Liver (tissue), 9 donors: Measurements from ENCODE around the gene SDC1. TPM values are rescaled to one million over a fixed set of nuclear protein-coding genes. Genes with fewer than 3 reads are reported as not detected.

Source experiments
- DNase-seq: peaks from one replicate; pipeline ENCODE4 v3.0.0-alpha.2; 2017; ENCODE audit warnings: low spot score
- H3K27ac ChIP-seq, 2 donors: one replicate each; pipeline ENCODE4 v1.7.0; 2013; ENCODE audit warnings: inconsistent platforms in 2 of 2, low read length in 2 of 2, control low read depth in 1 of 2, low read depth in 1 of 2, mild to moderate bottlenecking in 1 of 2
- H3K27me3 ChIP-seq, 4 donors: one replicate each; pipeline versions ENCODE4 v1.6.1 to v1.7.0; 2013; ENCODE audit warnings: low read length in 3 of 4, inconsistent platforms in 1 of 4, mild to moderate bottlenecking in 1 of 4, moderate library complexity in 1 of 4; ENCODE audit not compliant: control insufficient read depth in 4 of 4, insufficient read depth in 4 of 4
- H3K36me3 ChIP-seq, 4 donors: one replicate each; pipeline versions ENCODE4 v1.6.1 to v1.7.0; 2013; ENCODE audit warnings: low read length in 3 of 4, mild to moderate bottlenecking in 3 of 4, low read depth in 1 of 4, moderate library complexity in 1 of 4; ENCODE audit not compliant: control insufficient read depth in 4 of 4, insufficient read depth in 3 of 4
- H3K4me1 ChIP-seq, 4 donors: one replicate each; pipeline versions ENCODE4 v1.6.1 to v1.7.0; 2013; ENCODE audit warnings: low read length in 3 of 4, mild to moderate bottlenecking in 3 of 4, moderate library complexity in 1 of 4; ENCODE audit not compliant: control insufficient read depth in 4 of 4, insufficient read depth in 4 of 4
- H3K4me3 ChIP-seq, 3 donors: one replicate each; pipeline versions ENCODE4 v1.6.1 to v1.7.0; 2013; ENCODE audit warnings: low read length in 3 of 3, control low read depth in 1 of 3, low read depth in 1 of 3, mild to moderate bottlenecking in 1 of 3
- H3K9ac ChIP-seq, 2 donors: one replicate each; pipeline ENCODE4 v1.7.0; 2013; ENCODE audit warnings: low read length in 2 of 2, mild to moderate bottlenecking in 2 of 2, moderate library complexity in 2 of 2, control low read depth in 1 of 2, low read depth in 1 of 2
- H3K9me3 ChIP-seq, 4 donors: one replicate each; pipeline versions ENCODE4 v1.6.1 to v1.7.0; 2013; ENCODE audit warnings: low read length in 3 of 4; ENCODE audit not compliant: control insufficient read depth in 4 of 4
- ATF3 ChIP-seq: IDR thresholded peaks from 2 replicates; pipeline ENCODE4 v1.6.1; 2016; ENCODE audit warnings: antibody characterized with exemption
- CTCF ChIP-seq: fragments of 150-350 bp; IDR thresholded peaks from 2 replicates; pipeline ENCODE4 v1.5.1; 2017; ENCODE audit warnings: improper control_type of control experiment, low read depth, low read length; ENCODE audit not compliant: missing input control
- EGR1 ChIP-seq, 2 donors: IDR thresholded peaks; 2 replicates each; pipeline ENCODE4 v1.6.1; 2016 to 2018; ENCODE audit warnings: antibody characterized with exemption in 2 of 2, low read depth in 2 of 2
- FOXA2 ChIP-seq: IDR thresholded peaks from 2 replicates; pipeline ENCODE4 v1.6.1; 2016; ENCODE audit warnings: antibody characterized with exemption
- GABPA ChIP-seq, 2 donors: IDR thresholded peaks in 1 of 2; conservative IDR thresholded peaks in 1 of 2; 2 replicates each; pipeline ENCODE4 v1.6.1; 2016; ENCODE audit warnings: antibody characterized with exemption in 2 of 2, mild to moderate bottlenecking in 1 of 2, moderate library complexity in 1 of 2
- HNF4A ChIP-seq, 2 donors: conservative IDR thresholded peaks; 2 replicates each; pipeline ENCODE4 v1.6.1; 2016; ENCODE audit warnings: antibody characterized with exemption in 2 of 2, mild to moderate bottlenecking in 2 of 2
- MAX ChIP-seq: IDR thresholded peaks from 2 replicates; pipeline ENCODE4 v1.6.1; 2016; ENCODE audit warnings: antibody characterized with exemption
- NR2F2 ChIP-seq: IDR thresholded peaks from 2 replicates; pipeline ENCODE4 v1.6.1; 2016; ENCODE audit warnings: antibody characterized with exemption
- SP1 ChIP-seq: IDR thresholded peaks from 2 replicates; pipeline ENCODE4 v1.6.1; 2018; ENCODE audit warnings: antibody characterized with exemption, mild to moderate bottlenecking
- TAF1 ChIP-seq: conservative IDR thresholded peaks from 2 replicates; pipeline ENCODE4 v1.6.1; 2016; ENCODE audit warnings: antibody characterized with exemption, mild to moderate bottlenecking
- ZBTB33 ChIP-seq: IDR thresholded peaks from 2 replicates; pipeline ENCODE4 v1.6.1; 2016; ENCODE audit warnings: antibody characterized with exemption
- WGBS: extraction: QIAGEN DNeasy Blood & Tissue Kit; methylation state at CpG from one replicate; pipeline ENCODE4 v1.1.7; 2013; 5-methylcytosine and 5-hydroxymethylcytosine counted together
- polyA plus RNA-seq, 2 donors: library from polyadenylated mRNA; stranded (reverse) in 1 of 2; unstranded in 1 of 2; fragments of 200-250 nt in 1 of 2; fragments of >200 nt in 1 of 2; fragmentation: Nextera tagmentation in 1 of 2; extraction: Ambion mirVana in 1 of 2; gene quantifications; one replicate each; pipeline versions ENCODE4 v1.2.1 to v1.2.3, GENCODE V29; 2013 to 2015
- total RNA-seq, 2 donors: library from RNA; depleted of rRNA; stranded (reverse); fragments of >200 nt; gene quantifications; one replicate each; pipeline ENCODE4 v1.2.3, GENCODE V29; 2014
- TF ChIP-seq, protein P1 (sequence below): IDR thresholded peaks from 2 replicates; pipeline ENCODE4 v1.6.1; 2016; ENCODE audit warnings: antibody characterized with exemption, mild to moderate bottlenecking
- donor health status: healthy.
- donor health status: healthy.
- donor health status: healthy.
- donor health status: healthy.
- donor health status: healthy.

Gene SDC1
- total and polyA plus RNA-seq, 4 donors, result 99.6 to 363 (median 196) TPM

GRCh38 chr2:20165677-20166509 is 59.0 kb downstream of the SDC1 start:
- Histone ChIP-seq H3K27ac (no peak overlapping the region), H3K27me3 (no peaks in the 10 kb centered on the region), H3K9ac (no peak overlapping the region), H3K4me3 (no peak overlapping the region), H3K36me3 (no peaks in the 10 kb centered on the region), H3K4me1 (peaks cover 0 to 7% (median 4%) of the 10 kb centered on the region in 4 donors), H3K9me3 (no peaks in the 10 kb centered on the region)
- DNase-seq, result no peak
- 92% methylated on average over 9 of the region's 9 CpGs for WGBS
- TF ChIP-seq GABPA (IDR thresholded peaks at IDR 0.05 in 1 of 2, conservative IDR thresholded peaks at IDR 0.05 in 1 of 2) (no peak), CTCF (no peak), MAX (no peak)
- TF ChIP-seq, protein P1, sequence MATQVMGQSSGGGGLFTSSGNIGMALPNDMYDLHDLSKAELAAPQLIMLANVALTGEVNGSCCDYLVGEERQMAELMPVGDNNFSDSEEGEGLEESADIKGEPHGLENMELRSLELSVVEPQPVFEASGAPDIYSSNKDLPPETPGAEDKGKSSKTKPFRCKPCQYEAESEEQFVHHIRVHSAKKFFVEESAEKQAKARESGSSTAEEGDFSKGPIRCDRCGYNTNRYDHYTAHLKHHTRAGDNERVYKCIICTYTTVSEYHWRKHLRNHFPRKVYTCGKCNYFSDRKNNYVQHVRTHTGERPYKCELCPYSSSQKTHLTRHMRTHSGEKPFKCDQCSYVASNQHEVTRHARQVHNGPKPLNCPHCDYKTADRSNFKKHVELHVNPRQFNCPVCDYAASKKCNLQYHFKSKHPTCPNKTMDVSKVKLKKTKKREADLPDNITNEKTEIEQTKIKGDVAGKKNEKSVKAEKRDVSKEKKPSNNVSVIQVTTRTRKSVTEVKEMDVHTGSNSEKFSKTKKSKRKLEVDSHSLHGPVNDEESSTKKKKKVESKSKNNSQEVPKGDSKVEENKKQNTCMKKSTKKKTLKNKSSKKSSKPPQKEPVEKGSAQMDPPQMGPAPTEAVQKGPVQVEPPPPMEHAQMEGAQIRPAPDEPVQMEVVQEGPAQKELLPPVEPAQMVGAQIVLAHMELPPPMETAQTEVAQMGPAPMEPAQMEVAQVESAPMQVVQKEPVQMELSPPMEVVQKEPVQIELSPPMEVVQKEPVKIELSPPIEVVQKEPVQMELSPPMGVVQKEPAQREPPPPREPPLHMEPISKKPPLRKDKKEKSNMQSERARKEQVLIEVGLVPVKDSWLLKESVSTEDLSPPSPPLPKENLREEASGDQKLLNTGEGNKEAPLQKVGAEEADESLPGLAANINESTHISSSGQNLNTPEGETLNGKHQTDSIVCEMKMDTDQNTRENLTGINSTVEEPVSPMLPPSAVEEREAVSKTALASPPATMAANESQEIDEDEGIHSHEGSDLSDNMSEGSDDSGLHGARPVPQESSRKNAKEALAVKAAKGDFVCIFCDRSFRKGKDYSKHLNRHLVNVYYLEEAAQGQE, result no peak

GRCh38 chr2:20164734-20165478 is 60.0 kb downstream of the SDC1 start:
- Histone ChIP-seq H3K27me3 (no peaks in the 10 kb centered on the region), H3K4me3 (no peak overlapping the region), H3K36me3 (no peaks in the 10 kb centered on the region), H3K9me3 (no peaks in the 10 kb centered on the region), H3K4me1 (no peaks in the 10 kb centered on the region), H3K27ac (no peak overlapping the region), H3K9ac (no peak overlapping the region)
- no peak for DNase-seq
- TF ChIP-seq FOXA2, result no peak
- no peak for TF ChIP-seq SP1
- TF ChIP-seq GABPA (IDR thresholded peaks at IDR 0.05 in 1 of 2, conservative IDR thresholded peaks at IDR 0.05 in 1 of 2), result no peak
- no peak for TF ChIP-seq HNF4A (conservative IDR thresholded peaks at IDR 0.05)
- no peak for TF ChIP-seq ATF3
- TF ChIP-seq TAF1, result no peak
- TF ChIP-seq ZBTB33, result no peak
- no peak for TF ChIP-seq MAX
- no peak for TF ChIP-seq NR2F2
- TF ChIP-seq CTCF, result no peak
- no peak for TF ChIP-seq EGR1 (IDR thresholded peaks at IDR 0.05; ENCODE audit: low read depth in 2 of 2)
- WGBS, result 96% methylated on average over 3 of the region's 3 CpGs
